Thyroid gland (tissue), 4 donors: ENCODE results near the gene CDHR5. TPM values are rescaled to one million over a fixed set of nuclear protein-coding genes. Genes with fewer than 3 reads are reported as not detected.

ENCODE experiments used
- DNase-seq, 2 donors: peaks; one replicate each; pipeline ENCODE4 v3.0.0-alpha.2; 2019
- H3K27ac ChIP-seq, 3 donors: fragments of 200-600 bp; sonication (generic); 1 replicate in 2 of 3; 2 replicates in 1 of 3; pipeline ENCODE4 v1.5.1; 2016 to 2019; ENCODE audit warnings: mild to moderate bottlenecking in 1 of 3, moderate library complexity in 1 of 3
- H3K27me3 ChIP-seq: fragments of 200-600 bp; sonication (generic); one replicate; pipeline ENCODE4 v1.5.1; 2019
- H3K36me3 ChIP-seq, 2 donors: fragments of 200-600 bp; sonication (generic); one replicate each; pipeline ENCODE4 v1.5.1; 2016 to 2019
- H3K4me1 ChIP-seq, 2 donors: fragments of 200-600 bp; sonication (generic); one replicate each; pipeline ENCODE4 v1.5.1; 2017 to 2019
- H3K4me3 ChIP-seq, 3 donors: fragments of 200-600 bp; sonication (generic); replicated peaks in 1 of 3; 1 replicate in 2 of 3; 2 replicates in 1 of 3; pipeline ENCODE4 v1.5.1; 2016; ENCODE audit warnings: mild to moderate bottlenecking in 1 of 3
- H3K9me3 ChIP-seq: fragments of 200-600 bp; sonication (generic); one replicate; pipeline ENCODE4 v1.5.1; 2017
- CTCF ChIP-seq, 6 experiments: fragments of 200-600 bp in 3 of 6; fragments of 450-650 bp in 3 of 6; sonication (generic) in 3 of 6; IDR thresholded peaks; one replicate each; pipeline ENCODE4 v1.5.1; 2016 to 2019; ENCODE audit warnings: antibody characterized with exemption in 6 of 6, mild to moderate bottlenecking in 2 of 6, inconsistent platforms in 1 of 6, moderate library complexity in 1 of 6
- POLR2A ChIP-seq, 2 donors: fragments of 450-650 bp; IDR thresholded peaks; one replicate each; pipeline ENCODE4 v1.6.1; 2017; ENCODE audit warnings: antibody characterized with exemption in 2 of 2, mild to moderate bottlenecking in 2 of 2, moderate library complexity in 1 of 2
- WGBS, 2 donors: methylation state at CpG; one replicate each; pipeline ENCODE4 v1.1.5; 2017; 5-methylcytosine and 5-hydroxymethylcytosine counted together
- intact Hi-C: fragments of 100-400 bp; cut with DNase I; formaldehyde crosslinking; loops from one replicate; pipeline ENCODE4 v1.15.1; 2023
- total RNA-seq, 4 donors: library from RNA; depleted of rRNA; stranded (reverse); fragments of >200 nt; gene quantifications; one replicate each; pipeline ENCODE4 v1.2.3, GENCODE V29; 2016

Gene CDHR5
- total RNA-seq, 4 donors from 2014 or later: not detected

DNA sequence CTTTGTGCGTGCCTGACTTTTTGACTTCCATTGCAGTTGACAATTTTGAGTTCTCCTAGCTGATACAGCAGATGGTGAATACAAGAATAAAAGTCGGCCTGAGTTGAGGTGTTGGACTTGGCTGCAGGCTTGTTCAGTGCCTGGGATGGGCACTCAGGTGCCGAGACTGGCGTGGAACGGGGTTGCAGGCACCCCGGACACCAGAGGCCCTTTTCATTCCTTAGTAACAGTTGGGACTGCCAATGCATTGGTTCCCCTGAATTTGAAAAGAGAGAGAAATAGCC, 47.2 kb downstream of the CDHR5 start:
- Histone ChIP-seq H3K9me3 (no peaks in the 10 kb centered on the region), H3K4me1 (peaks cover 53 to 57% of the 10 kb centered on the region in 2 donors), H3K36me3 (peaks cover 0 to 12% of the 10 kb centered on the region in 2 donors), H3K27ac (peak overlapping the region in 1 of 3 donors; percentile 23), H3K4me3 (peak overlapping the region; percentile 54 to 88 (median 71)), H3K27me3 (no peaks in the 10 kb centered on the region)
- no peak for TF ChIP-seq POLR2A (IDR thresholded peaks at IDR 0.05)
- no peak for TF ChIP-seq CTCF (IDR thresholded peaks at IDR 0.05)
- WGBS, 2 donors: 58 to 66% methylated on average over 6 of the region's 6 CpGs
- DNase-seq: no peak
- intact Hi-C loops: no loop called here

DNA sequence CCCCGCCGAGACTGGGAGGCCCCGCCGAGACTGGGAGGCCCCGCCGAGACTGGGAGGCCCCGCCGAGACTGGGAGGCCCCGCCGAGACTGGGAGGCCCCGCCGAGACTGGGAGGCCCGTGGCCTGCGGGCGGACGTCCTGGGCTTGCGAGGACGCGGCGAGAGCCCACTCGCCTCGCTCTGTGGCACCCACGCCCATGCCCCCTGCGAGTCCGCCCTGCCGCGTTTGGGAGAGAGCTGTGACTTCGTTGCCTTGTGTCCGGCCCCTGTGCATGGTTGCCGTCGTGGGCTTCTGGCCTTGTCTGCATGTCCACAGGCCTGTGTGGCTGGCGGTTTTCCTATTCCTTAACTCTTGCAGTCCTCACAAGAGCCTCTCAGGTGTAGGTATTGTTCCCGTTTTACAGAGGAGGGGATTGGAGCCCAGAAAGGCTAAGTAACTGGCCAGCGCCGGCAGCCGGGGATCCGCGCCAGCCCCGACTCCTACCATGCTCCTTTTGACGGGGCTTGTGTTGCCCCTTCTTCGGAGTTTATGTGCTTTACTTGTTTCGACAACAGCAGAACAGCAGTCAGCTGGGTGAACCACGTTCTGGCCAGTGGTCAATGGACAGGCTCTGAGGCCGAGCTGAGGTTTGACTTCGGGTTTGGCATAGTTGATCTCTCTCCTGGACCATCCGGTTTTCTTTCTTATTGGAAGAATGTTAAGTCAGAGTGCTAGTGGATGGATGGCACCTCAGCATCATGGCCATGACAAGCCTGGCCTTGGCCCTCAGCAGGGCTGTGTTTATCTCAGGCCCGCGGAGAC, 47.7 kb downstream of the CDHR5 start:
- WGBS, 2 donors: 10 to 11% methylated on average over 18 to 20 of the region's 48 CpGs
- Histone ChIP-seq H3K4me1 (peaks cover 58 to 62% of the 10 kb centered on the region in 2 donors), H3K27ac (peak overlapping the region in 1 of 3 donors; percentile 23), H3K9me3 (no peaks in the 10 kb centered on the region), H3K27me3 (no peaks in the 10 kb centered on the region), H3K4me3 (peak overlapping the region; percentile 54 to 88 (median 71)), H3K36me3 (peaks cover 0 to 8% of the 10 kb centered on the region in 2 donors)
- DNase-seq: no peak
- intact Hi-C loops: no loop called here
- TF ChIP-seq POLR2A (IDR thresholded peaks at IDR 0.05) (no peak), CTCF (IDR thresholded peaks at IDR 0.05) (no peak)

DNA sequence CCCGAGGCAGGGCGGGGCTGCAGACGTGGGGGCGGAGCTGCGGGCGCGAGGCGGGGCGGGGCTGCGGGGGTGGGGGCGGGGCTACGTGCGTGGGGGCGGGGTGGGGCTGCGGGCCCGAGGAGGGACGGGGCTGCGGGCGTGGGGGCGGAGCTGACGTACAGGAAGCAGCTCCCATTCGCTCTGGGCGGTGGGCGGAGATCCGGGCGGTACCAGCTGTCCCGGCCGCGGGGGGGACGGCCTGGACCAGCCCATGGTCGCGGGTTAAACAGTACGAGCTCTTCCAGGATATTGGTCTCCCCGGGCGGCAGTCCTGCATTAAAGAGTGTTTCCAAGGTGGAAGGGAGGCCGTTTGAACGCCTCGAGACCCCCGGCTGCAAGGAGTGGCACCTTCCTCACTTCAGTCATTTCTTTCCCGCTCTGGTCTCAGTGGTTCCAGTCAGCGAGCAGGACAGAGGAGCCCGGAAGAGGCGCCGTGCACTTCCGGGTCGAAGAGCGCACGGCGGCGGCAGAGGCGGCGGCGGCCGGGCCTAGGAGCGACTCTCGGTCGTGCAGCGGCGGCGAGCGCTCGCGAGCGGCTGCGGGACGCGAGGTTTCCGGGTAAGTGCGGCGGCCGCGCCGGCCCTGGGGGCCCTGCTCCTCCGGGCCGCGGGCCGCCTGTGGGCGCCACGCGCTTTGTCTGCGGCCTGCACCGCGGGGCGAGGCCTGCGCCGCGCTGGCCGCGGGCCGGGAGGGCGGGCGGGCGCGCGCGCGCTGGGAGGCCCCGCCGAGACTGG, 48.6 kb downstream of the CDHR5 start, which contains the start of gene PHRF1:
Gene PHRF1, plus strand, starts transcription at position 475 of the 773 bp plus-strand sequence. CDS start 5,043 bp downstream, outside the sequence.
- intact Hi-C loops: no loop called here
- Histone ChIP-seq H3K9me3 (no peaks in the 10 kb centered on the region), H3K4me3 (peak within 1 kb of the TSS; percentile 65 to 88 (median 73)), H3K36me3 (no peaks in the 10 kb centered on the region), H3K4me1 (peaks cover 58 to 67% of the 10 kb centered on the region in 2 donors), H3K27me3 (no peaks in the 10 kb centered on the region), H3K27ac (peak within 1 kb of the TSS; percentile 82 to 97 (median 87))
- WGBS, 2 donors: 1% methylated on average over 39 of the region's 99 CpGs; no CpG with 5 or more reads in 1 of the 2 donors
- TF ChIP-seq CTCF (IDR thresholded peaks at IDR 0.05) (no peak), POLR2A (IDR thresholded peaks at IDR 0.05) (peak in 1 of 2 donors; percentile 66)
- peak; percentile 96 to 97 for DNase-seq

DNA sequence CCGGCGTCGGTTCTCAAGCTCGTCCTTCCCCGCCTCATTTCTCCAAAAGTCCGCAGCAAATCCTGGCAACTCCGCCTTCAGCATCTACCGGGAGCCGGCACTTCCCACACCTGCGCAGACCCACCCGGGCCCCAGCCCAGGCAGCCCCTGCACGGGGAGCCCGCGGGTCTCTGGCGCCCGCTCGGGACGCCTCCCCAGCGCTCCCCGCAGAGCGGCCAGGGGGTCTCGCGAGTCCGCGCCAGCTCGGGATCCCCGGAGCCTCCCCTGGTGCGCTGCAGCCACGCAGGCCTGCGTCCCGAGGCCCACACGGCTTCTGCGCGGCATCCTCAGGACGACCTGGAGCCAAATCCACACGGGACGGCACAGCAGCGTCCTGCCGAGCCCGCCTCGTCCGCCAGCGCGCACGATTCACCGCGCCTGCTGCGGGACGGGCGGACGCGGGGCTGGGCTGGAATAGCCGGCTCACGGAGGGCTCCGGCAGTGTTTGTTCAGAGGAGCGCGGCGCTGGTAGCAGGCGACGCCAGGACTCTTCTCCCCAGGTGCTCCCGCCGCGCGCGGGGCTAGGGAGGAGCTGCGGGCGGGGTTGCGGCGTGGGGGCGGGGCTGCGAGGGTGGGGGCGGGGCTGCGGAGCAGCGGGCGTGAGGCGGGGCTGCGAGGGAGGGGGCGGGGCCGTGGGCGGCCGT, 49.3 kb downstream of the CDHR5 start:
- intact Hi-C loops: no loop called here
- Histone ChIP-seq H3K27ac (peak overlapping the region in 2 of 3 donors; percentile 53 to 71), H3K27me3 (no peaks in the 10 kb centered on the region), H3K36me3 (no peaks in the 10 kb centered on the region), H3K9me3 (no peaks in the 10 kb centered on the region), H3K4me1 (peaks cover 58 to 67% of the 10 kb centered on the region in 2 donors), H3K4me3 (peak overlapping the region; percentile 40 to 65 (median 56))
- 0 to 2% methylated on average over 6 to 10 of the region's 81 CpGs for WGBS, 2 donors
- no peak for TF ChIP-seq CTCF (IDR thresholded peaks at IDR 0.05)
- TF ChIP-seq POLR2A (IDR thresholded peaks at IDR 0.05): peak in 1 of 2 donors; percentile 57
- DNase-seq: peak; percentile 34 to 73
